ENCODE data around the gene CAMTA1. TPM values are rescaled to one million over a fixed set of nuclear protein-coding genes. Genes with fewer than 3 reads are reported as not detected.
A peak's percentile ranks its signal among the peaks of the same experiment; 100 is the strongest.

Gene CAMTA1
- total and polyA plus RNA-seq, 8 donors: 42.8 to 213 (median 118) TPM

- TF ChIP-seq POLR2AphosphoS5 (IDR thresholded peaks at IDR 0.05): no peak
- no peak for TF ChIP-seq POLR2A (IDR thresholded peaks at IDR 0.05)
- no peak for TF ChIP-seq CTCF (IDR thresholded peaks at IDR 0.05)
- no peak for TF ChIP-seq EP300 (IDR thresholded peaks at IDR 0.05)
- Histone ChIP-seq H3K27me3 (peaks cover 0 to 44% (median 7%) of the 10 kb centered on the region in 3 donors), H3K4me1 (peaks cover 0 to 3% (median 0%) of the 10 kb centered on the region in 4 donors), H3K36me3 (no peaks in the 10 kb centered on the region), H3K9me3 (peaks cover 0 to 7% (median 3%) of the 10 kb centered on the region in 4 donors), H3K4me3 (no peak overlapping the region), H3K27ac (no peak overlapping the region)
- 76 to 85% (median 82%) methylated on average over 13 to 14 of the region's 14 CpGs for WGBS, 5 donors
- intact Hi-C loops (cut with DNase I; ENCODE audit: low total_unique reads): no loop called here
- no peak for DNase-seq
Observed at GRCh38 chr1:6911021-6911941, 126.0 kb downstream of the CAMTA1 start.

DNA sequence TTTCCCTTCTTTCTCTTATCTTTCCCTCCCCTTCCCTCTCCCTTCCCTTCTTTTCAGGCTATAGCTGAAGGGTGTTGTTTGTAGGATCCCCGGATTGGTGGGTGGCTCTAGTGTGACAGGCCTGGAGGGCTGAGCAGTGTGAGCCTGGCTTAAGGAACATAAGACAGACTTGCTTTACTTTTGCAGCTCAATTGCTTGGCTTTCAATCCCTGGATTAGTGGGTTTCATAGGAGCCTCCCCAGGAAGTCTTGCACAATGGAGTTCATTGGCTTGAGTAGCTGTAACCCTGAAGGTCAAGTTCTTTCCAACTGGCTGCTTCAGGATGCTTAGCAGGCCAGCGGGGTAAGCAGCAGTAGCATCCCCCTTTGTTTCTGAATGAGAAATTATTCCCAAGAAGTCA, 126.7 kb downstream of the CAMTA1 start:
- peaks cover 0 to 3% (median 0%) of the 10 kb centered on the region in 4 donors for H3K4me1 ChIP-seq
- H3K4me3 ChIP-seq: no peak overlapping the region
- 45 to 65% (median 60%) methylated on average over 2 of the region's 2 CpGs for WGBS, 5 donors
- H3K9me3 ChIP-seq: peaks cover 0 to 7% (median 3%) of the 10 kb centered on the region in 4 donors
- H3K27me3 ChIP-seq: peaks cover 0 to 48% (median 7%) of the 10 kb centered on the region in 3 donors
- TF ChIP-seq POLR2AphosphoS5 (IDR thresholded peaks at IDR 0.05): no peak
- TF ChIP-seq CTCF (IDR thresholded peaks at IDR 0.05): no peak
- no peak for TF ChIP-seq POLR2A (IDR thresholded peaks at IDR 0.05)
- TF ChIP-seq EP300 (IDR thresholded peaks at IDR 0.05): no peak
- no peaks in the 10 kb centered on the region for H3K36me3 ChIP-seq
- peak in 1 of 2 donors; percentile 47 for DNase-seq
- intact Hi-C loops (cut with DNase I; ENCODE audit: low total_unique reads): no loop called here
- no peak overlapping the region for H3K27ac ChIP-seq

DNA sequence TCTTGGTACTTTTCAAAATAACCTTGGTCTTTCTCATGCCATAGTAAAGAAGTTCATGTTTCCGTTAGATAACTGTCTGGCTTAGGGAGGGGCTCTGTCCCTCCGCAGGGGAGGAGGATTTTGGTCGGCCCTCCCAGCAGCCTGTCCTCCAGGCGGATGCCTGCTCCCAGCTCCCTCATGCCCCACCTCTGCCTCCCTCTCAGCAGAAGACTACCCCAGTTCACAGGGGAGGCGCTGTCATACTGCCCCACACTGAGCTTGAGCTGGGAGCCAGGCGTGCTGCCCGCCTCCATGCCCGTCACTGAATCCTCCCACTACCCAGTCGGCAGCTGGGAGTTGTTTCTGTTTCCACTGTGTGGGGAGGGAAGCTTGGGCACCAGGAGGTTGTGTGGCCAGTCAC, 127.3 kb downstream of the CAMTA1 start:
- Histone ChIP-seq H3K4me3 (no peak overlapping the region), H3K4me1 (peaks cover 0 to 3% (median 0%) of the 10 kb centered on the region in 4 donors), H3K27ac (no peak overlapping the region), H3K36me3 (no peaks in the 10 kb centered on the region), H3K27me3 (peaks cover 0 to 50% (median 2%) of the 10 kb centered on the region in 3 donors), H3K9me3 (peaks cover 0 to 7% (median 3%) of the 10 kb centered on the region in 4 donors)
- TF ChIP-seq POLR2AphosphoS5 (IDR thresholded peaks at IDR 0.05) (no peak), EP300 (IDR thresholded peaks at IDR 0.05) (no peak), CTCF (IDR thresholded peaks at IDR 0.05) (no peak), POLR2A (IDR thresholded peaks at IDR 0.05) (no peak)
- intact Hi-C loops (cut with DNase I; ENCODE audit: low total_unique reads): no loop called here
- DNase-seq: peak in 1 of 2 donors; percentile 20
- 50 to 74% (median 67%) methylated on average over 6 to 9 of the region's 9 CpGs for WGBS, 5 donors

DNA sequence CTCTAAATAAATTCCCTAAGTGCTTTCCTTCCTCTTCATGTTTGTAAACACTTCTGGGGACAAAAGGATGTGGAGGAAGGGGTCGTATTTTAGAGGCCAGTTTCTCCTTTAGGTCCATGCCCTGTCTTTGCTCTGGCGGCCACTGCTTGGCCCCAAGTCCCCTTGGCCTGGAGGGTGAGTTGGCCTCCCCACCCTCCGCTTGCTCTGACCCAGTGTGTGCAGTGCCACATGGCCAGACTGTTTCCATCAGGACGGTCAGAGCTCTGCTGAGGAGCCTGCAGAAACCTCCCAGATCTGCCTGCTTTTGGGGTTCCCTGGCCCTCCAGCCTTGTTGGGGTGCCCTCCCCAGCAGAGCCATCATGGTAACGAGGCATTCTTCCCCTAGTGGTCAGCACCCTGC, 127.8 kb downstream of the CAMTA1 start:
- Histone ChIP-seq H3K27me3 (peaks cover 0 to 50% (median 0%) of the 10 kb centered on the region in 3 donors), H3K4me3 (no peak overlapping the region), H3K9me3 (peaks cover 0 to 7% (median 3%) of the 10 kb centered on the region in 4 donors), H3K36me3 (no peaks in the 10 kb centered on the region), H3K4me1 (peaks cover 0 to 3% (median 0%) of the 10 kb centered on the region in 4 donors), H3K27ac (no peak overlapping the region)
- TF ChIP-seq EP300 (IDR thresholded peaks at IDR 0.05): no peak
- TF ChIP-seq POLR2A (IDR thresholded peaks at IDR 0.05): no peak
- TF ChIP-seq CTCF (IDR thresholded peaks at IDR 0.05): no peak
- TF ChIP-seq POLR2AphosphoS5 (IDR thresholded peaks at IDR 0.05): no peak
- DNase-seq: no peak
- intact Hi-C loops (cut with DNase I; ENCODE audit: low total_unique reads): no loop called here
- WGBS, 5 donors: 67 to 76% (median 72%) methylated on average over 4 to 5 of the region's 5 CpGs

Data from stomach (tissue), 9 donors.